Fibroblast of the aortic adventitia (primary cell): ENCODE data around the gene PTCHD1. TPM values are rescaled to one million over a fixed set of nuclear protein-coding genes. Genes with fewer than 3 reads are reported as not detected.

Source experiments
- DNase-seq: peaks from one replicate; pipeline ENCODE4 v3.0.0-alpha.2; 2010; ENCODE audit warnings: low read depth
- H3K4me3 ChIP-seq: 2 replicates; pipeline ENCODE4 v1.5.1; 2011; ENCODE audit warnings: low read depth, mild to moderate bottlenecking, control low read depth, low read length, moderate library complexity
- CTCF ChIP-seq: IDR thresholded peaks from 2 replicates; pipeline ENCODE4 v1.5.1; 2011; ENCODE audit warnings: mild to moderate bottlenecking, low read length, control low read depth, inconsistent platforms; ENCODE audit not compliant: insufficient read depth
- total RNA-seq: library from RNA; depleted of rRNA; stranded (reverse); fragments of >200 nt; gene quantifications from 2 replicates; pipeline ENCODE4 v1.2.3, GENCODE V29; 2012; ENCODE audit warnings: low replicate concordance

The PTCHD1 gene
- total RNA-seq, 1 donor = under 0.01 TPM

GRCh38 chrX:23332888-23333821, 1.5 kb upstream of the PTCHD1 start:
- H3K4me3 ChIP-seq = no peak overlapping the region
- no peak for DNase-seq
- no peak for TF ChIP-seq CTCF

GRCh38 chrX:23333842-23334520, 668 bp upstream of the PTCHD1 start:
- H3K4me3 ChIP-seq = no peak overlapping the region
- no peak for DNase-seq
- TF ChIP-seq CTCF = no peak

GRCh38 chrX:23334521-23334847, 165 bp upstream of the PTCHD1 start:
- DNase-seq = no peak
- TF ChIP-seq CTCF = no peak
- H3K4me3 ChIP-seq = no peak overlapping the region

GRCh38 chrX:23338334-23338733, 3.7 kb downstream of the PTCHD1 start:
- no peak overlapping the region for H3K4me3 ChIP-seq
- TF ChIP-seq CTCF = no peak
- DNase-seq = no peak

GRCh38 chrX:23341452-23341851, 6.8 kb downstream of the PTCHD1 start:
- H3K4me3 ChIP-seq = no peak overlapping the region
- TF ChIP-seq CTCF = no peak
- no peak for DNase-seq

- no peak for TF ChIP-seq CTCF
- no peak for DNase-seq
These were observed 9.7 kb downstream of the PTCHD1 start for GRCh38 chrX:23344238-23344903.

More at GRCh38 chrX:23344238-23344903, 9.7 kb downstream of the PTCHD1 start:
- H3K4me3 ChIP-seq = no peak overlapping the region
